ENCODE measurements around the gene ZNF337.
"Not testable (repeated sequence)": the region's sequence is repeated elsewhere in the genome, so short reads cannot be mapped to it uniquely, and the experiment has no call there.

Gene ZNF337

DNA sequence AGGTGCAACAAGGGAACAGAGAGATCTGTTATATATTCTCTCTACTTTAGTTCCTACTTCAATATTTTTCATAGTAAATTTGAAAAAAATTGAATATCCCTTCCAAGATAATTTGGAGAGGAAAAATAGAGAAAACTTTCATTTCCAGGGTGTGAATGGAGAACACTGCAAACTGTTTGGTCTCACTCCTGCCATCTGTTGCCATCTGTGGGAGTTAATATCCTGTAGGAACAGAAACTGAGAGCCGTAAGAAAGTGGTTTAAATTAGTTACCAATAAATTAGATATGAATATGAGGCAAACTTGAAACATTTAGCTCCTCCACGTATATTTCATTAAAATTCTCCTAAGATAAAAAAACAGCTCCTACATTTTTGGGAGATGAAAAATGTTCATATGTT lies 4.2 kb downstream of the ZNF337 start:
- DNase-seq, result no peak

DNA sequence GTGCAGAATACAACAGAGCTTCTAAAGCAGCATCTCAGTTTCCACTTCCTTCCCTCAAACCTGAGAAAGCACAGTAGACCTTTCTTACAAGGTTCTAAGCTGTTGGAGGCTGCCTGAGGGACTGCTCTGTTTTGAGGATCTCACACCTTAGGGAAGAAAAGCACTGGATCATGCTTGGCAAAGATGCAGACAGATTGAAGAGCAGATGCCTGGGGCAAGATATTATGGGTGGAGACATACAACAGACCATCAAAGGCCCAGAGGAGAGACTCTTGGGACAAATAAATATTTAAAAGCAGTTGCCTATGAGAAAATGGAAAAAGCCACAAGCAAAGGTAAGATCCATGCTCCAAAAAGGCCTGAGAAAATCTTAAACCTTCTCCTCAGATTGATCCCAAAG lies 6.2 kb downstream of the ZNF337 start:
- DNase-seq, result no peak

DNA sequence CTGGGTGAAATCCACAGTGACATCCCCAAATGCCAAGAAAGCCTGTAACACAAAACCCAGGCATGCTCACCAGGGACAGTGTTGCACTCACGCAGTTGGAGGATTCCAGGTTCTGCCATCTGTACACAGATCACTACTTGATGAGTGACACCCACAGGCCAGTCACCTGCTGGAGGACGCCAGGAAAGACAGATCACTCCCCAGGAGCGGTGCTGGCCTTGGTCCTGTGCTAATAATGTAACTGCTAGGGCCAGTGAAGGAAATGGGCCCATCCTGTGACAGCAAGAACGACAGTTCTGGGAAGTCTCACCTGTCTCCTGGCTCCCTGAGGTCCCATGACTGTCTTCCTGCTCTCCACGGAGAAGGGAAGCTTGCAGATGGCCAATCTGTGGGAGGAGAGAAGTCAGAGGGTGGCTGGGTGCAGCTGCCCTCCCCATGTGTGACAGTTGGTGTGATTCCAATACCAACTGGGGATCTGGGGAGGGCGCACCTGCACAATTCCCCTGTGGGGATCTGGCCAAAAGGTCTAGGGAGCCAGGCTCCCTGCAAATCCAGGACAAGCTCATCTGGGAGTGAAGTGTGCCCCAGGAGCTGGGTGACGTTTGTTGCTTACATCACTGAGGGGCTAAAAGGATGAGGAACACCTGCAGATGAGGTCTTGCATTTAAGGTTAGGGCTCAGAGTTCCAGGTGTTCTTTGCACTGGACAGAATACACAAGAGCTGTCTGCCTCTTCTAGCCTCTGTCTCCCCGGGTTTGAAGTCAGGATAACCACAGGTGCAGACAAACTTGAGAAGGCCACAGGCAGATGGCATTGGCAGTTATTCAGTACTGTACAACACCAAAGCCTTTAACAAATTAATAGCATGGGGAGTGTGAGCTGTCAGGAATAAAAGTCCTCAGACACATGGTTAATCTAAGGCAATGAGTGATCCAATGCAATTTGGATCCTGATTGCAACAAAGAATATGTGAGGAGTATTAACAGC lies 10.3 kb downstream of the ZNF337 start:
- DNase-seq, result no peak

DNA sequence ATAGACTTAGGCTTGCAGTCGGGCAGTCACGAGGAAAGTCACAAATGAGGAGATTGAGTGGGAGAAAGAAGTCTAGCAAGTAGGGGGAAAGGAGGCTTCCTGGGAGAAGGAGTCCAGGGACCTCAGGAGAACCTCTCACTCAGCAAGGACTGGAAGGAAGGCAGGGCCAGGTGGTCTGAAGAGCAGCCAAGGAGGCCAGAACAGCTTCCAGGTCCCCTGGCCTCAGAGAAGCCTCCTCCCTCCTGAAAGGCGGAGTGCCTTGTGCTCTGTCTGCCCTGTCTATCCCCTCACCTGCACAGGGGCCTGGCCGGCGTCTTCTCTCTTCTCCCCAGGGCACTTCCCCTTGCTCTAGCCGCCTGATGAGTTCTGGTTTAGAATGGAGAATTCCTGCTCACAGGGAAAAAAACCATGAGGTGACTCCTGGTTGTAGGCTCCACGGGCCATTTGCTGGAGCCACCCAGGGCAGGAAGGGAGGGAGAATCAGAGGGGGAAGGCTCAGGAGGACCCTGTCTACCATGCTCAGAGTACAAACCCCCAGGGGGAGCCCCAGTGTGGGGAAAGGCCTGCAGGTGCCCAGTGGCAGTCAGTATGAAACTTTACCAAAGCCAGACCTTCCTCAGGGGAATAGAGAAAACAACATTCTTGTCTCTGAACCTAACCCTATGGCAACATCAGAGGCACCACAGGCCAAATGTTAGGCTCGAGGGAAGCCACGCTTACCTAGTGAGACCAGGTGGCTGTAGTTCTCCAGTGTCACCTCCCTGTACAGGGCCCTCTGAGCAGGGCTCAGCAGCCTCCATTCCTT lies 11.2 kb downstream of the ZNF337 start:
- no peak for DNase-seq

DNA sequence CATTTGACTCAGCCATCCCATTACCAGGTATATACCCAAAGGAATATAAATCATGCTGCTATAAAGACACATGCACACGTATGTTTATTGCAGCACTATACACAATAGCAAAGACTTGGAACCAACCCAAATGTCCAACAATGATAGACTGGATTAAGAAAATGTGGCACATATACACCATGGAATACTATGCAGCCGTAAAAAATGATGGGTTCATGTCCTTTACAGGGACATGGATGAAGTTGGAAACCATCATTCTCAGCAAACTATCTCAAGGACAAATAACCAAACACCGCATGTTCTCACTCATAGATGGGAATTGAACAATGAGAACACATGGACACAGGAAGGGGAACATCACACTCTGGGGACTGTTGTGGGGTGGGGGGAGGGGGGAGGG lies 12.8 kb downstream of the ZNF337 start:
- not testable (repeated sequence) for DNase-seq

DNA sequence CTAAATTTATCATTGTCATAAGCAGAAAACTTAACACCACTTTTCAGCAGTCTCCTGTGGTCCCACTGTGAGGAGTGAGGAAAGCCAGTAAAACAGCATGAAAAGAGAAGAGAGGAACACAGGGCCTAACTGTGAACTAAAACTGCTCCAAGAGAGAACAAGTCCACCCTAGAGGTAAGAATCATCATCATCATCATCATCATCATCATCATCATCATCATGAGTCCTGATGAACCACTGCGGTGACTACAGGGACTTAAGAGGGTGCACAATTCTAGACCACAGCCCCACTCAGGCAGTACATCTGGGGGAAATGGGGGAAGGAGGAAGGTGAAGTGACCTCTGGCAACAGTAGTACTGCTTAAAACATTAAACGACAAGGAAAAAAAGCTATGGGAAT lies 13.6 kb downstream of the ZNF337 start:
- no peak for DNase-seq

DNA sequence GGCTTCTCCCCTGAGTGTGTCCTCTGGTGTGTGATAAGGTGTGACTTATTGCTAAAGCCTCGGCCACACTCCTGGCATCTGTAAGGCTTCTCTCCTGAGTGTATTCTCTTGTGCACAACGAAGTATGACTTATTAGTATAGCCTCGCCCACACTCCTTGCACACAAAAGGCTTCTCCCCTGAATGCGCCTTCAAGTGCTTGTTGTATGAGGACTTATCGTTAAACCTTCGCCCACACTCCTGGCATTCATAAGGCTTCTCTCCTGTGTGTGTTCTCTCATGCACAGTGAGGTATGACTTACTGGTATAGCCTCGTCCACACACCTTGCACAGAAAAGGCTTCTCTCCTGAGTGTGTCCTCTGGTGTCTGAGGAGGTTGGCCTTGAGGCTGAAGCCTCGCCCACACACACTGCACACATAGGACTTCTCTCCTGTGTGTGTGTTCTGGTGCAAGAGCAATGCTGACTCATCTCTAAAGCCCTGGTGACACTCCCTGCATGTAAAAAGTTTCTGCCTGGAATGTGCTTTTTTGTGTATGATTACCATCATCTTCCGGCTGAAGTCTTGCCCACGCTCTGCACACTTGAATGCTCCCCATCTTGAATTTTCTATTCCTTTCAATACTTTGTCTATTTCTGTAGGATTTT lies 20.4 kb downstream of the ZNF337 start:
- peak; percentile 65 for DNase-seq

DNA sequence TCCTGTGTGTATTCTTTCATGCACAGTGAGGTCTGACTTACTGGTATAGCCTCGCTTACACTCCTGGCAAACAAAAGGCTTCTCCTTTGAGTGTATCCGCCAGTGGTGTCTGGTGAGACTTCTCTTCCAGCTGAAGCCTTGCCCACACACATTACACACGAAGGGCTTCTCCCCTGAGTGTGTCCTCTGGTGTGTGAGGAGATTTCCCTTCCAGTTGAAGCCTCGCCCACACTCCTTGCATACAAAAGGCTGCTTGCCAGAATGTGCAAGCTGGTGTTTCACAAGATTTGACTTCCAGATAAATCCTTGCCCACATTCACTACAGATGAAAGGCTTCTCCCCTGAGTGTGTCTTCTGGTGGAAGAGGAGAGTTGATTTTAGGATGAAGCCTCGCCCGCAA lies 21.5 kb downstream of the ZNF337 start:
- no peak for DNase-seq

DNA sequence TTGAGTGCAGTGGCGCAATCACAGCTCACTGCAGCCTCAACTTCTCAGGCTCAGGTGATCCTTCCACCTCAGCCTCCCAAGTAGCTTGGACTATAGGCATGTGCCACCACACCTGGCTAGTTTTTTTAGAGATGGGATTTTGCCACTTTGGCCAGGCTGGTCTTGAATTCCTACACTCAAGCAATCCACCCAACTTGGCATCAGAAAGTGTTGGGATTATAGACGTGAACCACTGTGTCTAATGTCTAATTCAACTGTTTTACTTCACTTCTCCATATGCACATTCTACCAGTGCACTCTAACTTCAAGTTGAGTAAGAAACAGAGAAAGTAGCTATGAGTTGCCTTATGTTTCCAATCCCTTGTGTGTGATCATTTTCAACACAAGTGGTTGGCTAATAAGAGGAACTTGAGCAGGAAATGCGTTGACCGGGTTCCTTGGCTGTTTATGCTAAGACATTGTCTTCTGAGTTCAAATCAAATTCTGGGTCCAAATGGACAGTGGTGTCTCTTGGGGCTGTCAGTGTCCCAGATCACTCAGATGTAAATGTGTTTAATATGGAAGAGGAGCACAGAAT lies 23.9 kb downstream of the ZNF337 start:
- no peak for DNase-seq

DNA sequence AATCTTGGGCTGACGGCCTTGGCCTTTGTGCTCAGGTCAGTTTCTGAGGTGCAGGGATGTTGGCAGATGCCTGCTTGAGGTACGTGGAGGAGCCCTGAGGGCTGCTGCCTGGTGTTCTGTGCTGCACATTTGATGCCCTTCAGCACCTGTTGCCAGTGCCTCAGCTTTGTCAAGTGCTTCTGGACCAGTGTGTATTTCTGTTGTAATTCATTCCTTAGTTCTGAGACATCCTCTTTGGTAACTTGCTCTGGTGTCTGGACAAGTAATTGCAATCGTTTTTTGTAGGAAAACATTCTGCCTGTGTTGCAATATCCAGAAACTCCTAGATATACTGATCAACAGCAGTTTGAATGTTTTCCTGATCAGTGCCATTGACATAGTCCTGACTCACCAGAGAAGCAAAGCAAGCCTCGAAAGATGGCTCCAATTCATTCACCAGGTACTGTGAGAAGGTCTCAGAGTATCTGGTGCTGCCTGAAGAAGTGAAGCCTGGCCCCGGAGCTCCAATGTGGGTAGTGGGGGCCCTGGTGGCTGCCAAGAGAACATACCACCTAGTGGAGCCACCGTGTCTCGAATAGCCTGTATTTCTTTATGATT lies 26.7 kb downstream of the ZNF337 start:
- DNase-seq, result peak; percentile 49

DNA sequence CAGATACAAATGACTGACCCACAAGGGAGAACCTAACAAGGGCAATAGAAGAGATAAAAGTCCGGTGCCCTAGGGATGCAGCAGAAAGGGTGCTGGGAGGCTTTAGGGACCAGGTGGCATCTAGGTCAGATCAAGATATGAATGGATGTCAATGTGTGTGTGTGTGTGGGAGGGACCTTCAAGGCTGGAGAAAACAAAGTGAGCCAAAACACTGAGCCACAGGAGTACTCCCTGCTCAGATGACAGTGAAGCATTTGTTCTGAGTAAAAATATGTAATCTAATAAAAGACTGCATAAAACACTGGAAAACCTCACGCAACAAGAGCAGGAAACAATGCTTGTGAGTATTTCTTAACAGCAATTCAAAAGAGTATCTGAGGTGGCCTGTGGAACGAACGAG lies 28.2 kb downstream of the ZNF337 start:
- no peak for DNase-seq

DNA sequence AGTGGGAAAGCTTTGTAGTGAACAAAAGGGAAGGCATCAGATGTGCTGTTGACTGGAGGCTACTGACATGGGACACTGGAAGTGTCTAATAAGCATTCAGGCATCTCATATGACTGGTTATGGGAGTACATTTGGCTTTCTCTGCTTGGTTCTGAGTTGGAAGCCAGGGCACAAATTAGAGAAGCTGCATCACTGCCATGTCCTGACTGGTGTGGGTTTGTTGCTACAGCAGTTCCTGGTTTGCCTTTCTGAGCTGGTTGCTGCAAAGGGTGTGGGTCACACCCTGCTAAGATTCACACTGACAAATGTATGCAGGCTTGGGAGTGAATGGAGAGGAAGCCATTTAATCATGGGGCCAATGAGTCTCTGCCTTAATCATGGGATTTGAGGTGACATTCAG lies 36.7 kb downstream of the ZNF337 start:
- DNase-seq, result no peak

DNA sequence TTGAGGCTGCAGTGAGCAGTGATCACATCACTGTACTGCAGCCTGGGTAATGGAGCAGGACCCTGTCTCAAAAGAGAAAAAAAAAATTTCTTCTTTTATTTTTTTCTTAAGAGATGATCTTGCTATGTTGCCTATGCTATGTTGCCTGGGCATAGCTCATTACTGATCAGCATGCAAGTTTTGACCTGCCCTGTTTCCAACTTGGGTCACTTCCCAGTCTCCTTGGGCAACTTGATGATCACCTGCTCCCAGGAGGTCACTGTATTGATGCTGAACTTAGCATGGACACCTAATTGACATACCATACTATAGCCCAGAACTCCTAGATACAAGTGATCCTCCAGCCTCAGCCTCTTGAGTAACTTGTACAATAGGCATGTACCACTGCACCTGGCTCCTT lies 42.2 kb downstream of the ZNF337 start:
- no peak for DNase-seq

DNA sequence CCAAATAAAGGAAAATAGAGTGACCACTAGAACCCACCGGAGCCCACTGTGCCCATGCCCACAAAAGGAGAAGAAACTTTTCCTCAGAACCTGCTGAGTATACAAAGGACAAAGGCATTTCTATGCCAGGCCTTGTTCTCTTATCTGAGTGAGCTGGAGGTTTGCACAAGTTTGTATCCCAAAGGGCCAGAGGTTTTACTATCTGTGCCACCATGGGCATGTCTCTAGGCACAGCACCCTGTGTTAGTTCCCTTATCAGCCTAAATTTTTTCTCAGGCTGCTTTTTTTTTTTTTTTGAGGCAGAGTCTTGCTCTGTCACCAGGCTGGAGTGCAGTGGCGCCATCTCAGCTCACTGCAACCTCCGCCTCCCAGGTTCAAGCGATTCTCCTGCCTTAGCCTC lies 43.8 kb downstream of the ZNF337 start:
- DNase-seq, result not testable (repeated sequence)

DNA sequence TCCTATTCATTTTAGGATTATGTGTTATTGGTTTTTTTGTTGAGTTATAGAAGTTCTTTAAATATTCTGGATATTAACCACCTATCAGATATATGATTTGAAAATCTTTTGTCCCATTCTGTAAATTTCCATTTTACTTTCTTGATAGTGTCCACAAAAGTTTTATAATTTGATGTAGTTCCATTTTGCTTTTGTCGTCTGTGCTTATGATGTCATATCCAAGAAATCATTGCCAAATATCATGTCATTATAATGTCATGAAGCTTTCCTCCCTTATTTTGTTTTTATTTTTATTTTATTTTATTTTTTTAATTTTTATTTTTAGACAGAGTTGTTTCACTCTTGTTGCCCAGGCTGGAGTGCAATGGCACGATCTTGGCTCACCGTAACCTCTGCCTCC lies 51.8 kb downstream of the ZNF337 start:
- DNase-seq, result no peak

DNA sequence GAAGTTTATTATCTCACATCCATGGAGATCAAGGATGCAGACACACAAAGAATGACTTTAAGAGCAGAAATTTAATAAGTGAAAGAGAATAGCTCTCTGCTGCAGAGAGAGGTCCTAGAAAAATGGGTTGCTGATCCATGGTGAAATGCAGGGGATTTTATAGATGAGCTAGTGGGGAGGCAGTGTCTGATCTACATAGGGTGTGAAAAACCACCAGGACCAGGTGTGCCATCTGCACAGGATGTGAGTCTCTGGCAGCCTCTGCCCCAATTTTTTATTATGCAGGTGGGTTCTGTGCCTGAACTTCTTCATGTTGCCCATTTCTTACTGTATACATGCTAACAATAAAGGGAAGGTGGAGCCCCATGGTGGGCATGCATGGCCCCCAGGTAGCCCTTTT lies 52.9 kb downstream of the ZNF337 start:
- DNase-seq, result no peak

DNA sequence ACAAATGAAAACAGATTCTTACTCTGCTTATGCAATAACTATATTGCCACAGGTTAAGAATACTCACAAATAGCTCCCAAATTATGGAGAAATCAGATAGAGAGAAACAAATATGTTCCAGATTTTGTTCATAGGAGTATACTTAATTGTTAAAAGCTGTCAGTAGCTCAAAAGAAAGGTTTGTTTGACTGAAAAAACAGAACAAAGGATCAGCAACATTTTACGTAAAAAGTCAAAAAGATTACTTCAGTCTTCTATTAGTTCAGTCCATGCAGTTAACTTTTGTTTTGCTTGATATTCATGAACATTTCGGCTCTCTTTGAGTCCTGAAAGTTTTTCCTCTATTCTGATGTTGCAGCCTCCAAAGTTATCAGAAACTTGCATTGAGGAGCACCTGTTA lies 59.4 kb downstream of the ZNF337 start:
- no peak for DNase-seq

DNA sequence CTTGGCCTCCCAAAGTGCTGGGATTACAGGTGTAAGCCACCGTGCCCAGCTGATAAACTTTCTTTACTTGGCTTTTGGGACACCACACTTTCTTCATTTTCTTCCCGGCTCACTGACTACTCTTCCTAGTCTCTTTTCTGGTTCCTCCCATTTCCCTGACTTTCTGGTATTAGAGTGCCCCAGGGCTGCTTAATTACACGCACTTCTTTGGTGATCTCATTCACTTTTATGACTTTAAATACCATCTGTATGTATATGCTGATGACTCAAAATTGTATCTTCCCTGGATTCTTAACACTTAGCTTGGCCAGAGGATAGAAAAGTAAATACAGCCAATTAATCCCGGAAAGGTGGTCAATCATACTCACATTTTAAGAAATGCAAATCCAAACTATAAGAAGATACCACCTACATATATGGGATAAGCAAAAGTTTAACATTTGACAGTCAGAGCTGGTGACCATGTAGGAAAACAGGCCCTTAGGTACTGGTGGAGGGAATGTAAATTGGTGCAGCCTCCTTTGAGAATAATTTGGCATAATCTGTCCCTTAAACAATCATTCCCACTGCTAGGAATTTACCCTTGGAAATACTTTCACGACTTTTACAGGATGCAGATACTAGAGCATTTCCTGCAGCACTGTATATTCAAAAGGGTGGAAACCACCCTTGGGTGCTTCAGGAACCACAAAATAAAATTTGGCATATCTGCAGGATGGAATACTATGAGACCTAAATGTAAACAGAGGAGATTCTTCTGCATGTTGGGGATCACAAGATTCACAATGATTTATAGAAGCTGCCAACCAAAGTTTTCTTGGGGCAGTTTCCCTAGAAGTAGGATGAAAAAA lies 63.5 kb downstream of the ZNF337 start:
- peak; percentile 28 for DNase-seq

DNA sequence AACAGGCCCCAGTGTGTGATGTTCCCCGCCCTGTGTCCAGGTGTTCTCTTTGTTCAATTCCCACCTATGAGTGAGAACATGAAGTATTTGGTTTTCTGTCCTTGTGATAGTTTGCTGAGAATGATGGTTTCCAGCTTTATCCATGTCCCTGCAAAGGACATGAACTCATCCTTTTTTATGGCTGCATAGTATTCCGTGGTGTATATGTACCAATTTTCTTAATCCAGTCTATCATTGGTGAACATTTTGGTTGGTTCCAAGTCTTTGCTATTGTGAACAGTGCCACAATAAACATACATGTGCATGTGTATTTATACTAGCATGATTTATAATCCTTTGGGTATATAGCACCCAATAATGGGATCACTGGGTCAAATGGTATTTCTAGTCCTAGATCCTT lies 66.0 kb downstream of the ZNF337 start:
- DNase-seq, result not testable (repeated sequence)

DNA sequence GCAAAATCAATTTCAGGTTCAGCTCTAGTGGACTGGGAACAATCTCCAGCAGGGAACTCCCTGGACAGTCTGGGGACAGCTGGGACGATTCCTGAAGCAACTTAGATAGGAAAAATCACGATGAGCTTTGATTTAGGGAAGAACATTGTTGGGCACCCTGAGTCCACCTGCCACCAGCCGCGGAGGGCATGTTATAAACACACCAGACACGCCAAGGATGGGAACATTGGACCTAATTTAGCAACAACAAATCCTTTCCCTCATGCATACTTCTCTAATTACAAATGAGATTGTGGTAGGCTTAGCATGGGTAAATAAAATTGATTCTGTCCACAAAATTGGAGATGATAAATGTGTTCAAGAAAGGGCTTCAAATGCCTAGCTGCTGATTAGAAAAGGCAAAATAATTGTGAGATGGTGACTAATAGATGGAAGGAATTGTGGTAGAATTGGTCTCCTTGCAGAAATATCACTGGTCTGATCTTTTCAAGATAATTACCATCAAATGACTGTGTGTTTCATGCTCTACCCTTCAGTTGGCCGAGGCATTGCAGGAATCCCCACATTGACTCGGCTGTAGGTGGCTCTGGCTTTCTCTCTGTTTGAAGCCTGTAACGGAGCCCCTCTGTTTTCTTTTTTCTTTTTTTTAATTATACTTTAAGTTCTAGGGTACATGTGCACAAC lies 66.7 kb downstream of the ZNF337 start:
- no peak for DNase-seq

DNA sequence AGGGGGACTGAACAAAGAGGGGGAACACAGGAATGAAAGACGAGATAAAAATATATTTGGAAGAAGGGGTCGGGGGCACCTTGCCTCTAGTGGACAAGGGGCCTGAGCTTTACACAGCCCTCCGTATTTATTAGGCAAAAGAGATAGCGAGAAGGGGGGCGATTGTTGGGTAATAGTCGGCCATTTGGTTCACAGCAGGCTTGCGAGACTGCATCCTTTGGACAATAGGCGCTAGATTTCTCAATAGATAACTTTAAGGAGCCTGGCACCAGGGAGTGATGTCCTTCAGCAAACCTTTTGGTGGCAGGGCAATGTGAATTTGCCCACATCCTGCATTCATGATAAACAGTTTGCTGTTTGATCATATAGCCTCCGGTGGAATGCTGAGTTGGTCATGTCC lies 69.9 kb downstream of the ZNF337 start:
- DNase-seq, result no peak
